AG10803 (cell line): Measurements from ENCODE around the gene TSPAN8.

Source experiments
- DNase-seq: peaks from one replicate; pipeline ENCODE4 v3.0.0; 2010; ENCODE audit warnings: low read depth
- H3K4me3 ChIP-seq: 2 replicates; pipeline ENCODE4 v1.5.1; 2011; ENCODE audit warnings: mild to moderate bottlenecking, low read length, control low read depth
- TF ChIP-seq, protein P1 (sequence below): conservative IDR thresholded peaks from 2 replicates; pipeline ENCODE4 v1.5.1; 2011; ENCODE audit warnings: mild to moderate bottlenecking, low read length, control low read depth, inconsistent platforms

Gene TSPAN8

GRCh38 chr12:71139153-71139735, 18.6 kb downstream of the TSPAN8 start:
- DNase-seq: no peak
- H3K4me3 ChIP-seq: no peak overlapping the region
- TF ChIP-seq, protein P1, sequence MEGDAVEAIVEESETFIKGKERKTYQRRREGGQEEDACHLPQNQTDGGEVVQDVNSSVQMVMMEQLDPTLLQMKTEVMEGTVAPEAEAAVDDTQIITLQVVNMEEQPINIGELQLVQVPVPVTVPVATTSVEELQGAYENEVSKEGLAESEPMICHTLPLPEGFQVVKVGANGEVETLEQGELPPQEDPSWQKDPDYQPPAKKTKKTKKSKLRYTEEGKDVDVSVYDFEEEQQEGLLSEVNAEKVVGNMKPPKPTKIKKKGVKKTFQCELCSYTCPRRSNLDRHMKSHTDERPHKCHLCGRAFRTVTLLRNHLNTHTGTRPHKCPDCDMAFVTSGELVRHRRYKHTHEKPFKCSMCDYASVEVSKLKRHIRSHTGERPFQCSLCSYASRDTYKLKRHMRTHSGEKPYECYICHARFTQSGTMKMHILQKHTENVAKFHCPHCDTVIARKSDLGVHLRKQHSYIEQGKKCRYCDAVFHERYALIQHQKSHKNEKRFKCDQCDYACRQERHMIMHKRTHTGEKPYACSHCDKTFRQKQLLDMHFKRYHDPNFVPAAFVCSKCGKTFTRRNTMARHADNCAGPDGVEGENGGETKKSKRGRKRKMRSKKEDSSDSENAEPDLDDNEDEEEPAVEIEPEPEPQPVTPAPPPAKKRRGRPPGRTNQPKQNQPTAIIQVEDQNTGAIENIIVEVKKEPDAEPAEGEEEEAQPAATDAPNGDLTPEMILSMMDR: no peak

GRCh38 chr12:71138011-71138410, 19.8 kb downstream of the TSPAN8 start:
- TF ChIP-seq, protein P1: no peak
- no peak overlapping the region for H3K4me3 ChIP-seq
- no peak for DNase-seq

DNA sequence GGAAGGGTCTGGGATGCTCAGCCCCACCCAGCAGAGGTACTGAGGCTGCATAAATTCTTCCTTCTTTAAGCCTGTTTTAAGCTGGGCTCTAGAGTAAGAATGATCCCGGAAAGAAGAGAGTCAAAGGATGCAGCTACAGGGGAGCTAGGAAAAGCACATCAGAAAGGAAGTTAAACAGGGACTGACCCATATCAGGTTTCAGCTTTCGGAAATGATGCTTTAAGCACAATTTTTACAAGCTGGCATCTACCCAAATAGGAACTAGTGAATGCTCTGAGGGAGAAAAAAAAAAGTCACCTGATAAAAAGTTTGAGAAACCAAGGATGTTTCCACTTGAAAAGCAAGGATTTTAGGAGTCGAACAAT, 22.0 kb downstream of the TSPAN8 start:
- DNase-seq: no peak
- TF ChIP-seq, protein P1: no peak
- H3K4me3 ChIP-seq: no peak overlapping the region

DNA sequence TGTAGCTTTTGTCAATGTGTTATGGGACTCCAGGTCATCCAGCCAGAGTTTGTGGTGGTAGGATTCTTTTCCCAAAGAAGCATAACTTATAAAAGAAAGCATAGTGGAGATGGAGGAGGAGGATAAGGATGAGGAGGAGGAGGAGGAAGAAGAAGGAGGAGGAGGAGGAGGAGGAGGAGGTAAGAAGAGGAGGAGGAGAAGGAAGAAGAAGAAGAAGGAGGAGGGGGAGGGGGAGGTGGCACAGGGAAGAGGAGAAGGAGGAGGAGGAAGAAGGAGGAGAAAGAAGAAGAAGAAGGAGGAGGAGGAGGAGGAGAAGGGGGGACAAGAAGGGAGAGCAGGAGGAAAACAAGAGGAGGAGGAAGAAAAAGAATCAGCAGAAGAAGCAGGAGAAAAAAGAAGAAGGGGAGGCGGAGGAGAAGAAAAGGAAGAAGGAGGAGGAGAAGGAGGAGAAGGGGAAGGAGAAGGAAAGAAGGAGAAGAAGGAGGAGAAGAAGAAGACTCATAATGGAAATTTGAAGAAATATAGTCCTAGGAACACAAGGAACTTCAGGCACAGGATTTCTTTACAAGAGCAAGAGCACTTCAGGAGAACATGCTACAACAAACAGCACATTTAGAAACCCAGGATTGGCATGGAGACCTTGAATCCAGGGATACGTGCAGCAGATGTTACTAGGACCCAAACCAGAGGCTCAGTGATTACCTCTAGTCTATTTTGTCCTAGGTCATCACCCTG, 22.6 kb downstream of the TSPAN8 start:
- TF ChIP-seq, protein P1: no peak
- no peak for DNase-seq

DNA sequence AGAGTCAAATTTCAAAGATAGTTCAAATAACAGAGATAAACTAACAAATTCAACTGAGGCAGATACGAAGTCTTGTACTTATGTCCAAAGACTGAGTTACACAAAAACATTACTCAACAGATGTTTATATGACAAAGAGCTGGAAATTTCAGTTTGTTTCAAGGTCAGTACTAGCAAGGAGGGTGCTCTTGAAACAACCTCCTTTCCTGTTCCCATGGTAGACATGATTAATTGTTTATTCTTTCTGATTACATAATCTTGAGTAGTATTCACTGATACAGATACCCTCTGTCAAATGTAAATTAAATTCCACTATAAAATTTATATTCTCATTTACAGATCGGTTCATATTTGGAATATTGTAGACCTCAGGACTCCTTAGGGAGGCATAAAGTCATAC, 23.4 kb downstream of the TSPAN8 start:
- no peak for DNase-seq
- no peak overlapping the region for H3K4me3 ChIP-seq
- TF ChIP-seq, protein P1: no peak

More for the DNA sequence above, 22.6 kb downstream of the TSPAN8 start:
- H3K4me3 ChIP-seq: no peak overlapping the region

DNA sequence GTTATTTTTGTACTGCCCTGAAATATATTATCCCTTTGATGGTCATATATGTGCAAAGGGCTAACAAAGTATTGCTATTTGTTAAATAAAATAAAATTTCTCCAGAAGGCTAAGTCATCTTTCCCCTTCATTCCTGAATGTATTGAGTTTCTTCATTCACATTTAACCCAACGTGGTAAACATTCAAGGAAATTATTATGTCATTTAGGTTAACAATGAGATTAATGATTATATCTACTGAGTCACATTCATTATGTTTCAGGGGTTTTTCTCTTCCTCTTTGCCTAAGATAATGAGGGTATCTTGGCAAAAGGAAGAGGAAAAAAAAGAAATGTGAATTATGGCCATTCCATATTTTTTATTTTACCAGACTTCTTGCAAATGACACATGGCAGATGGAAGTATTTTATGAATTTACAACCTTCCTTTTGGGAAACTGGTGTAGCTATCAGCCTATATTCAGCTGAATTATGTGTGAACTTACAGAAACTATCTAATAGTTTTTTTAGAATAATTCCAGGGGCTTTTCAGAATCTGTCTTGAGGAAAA, 27.2 kb downstream of the TSPAN8 start:
- no peak for DNase-seq
- H3K4me3 ChIP-seq: no peak overlapping the region
- TF ChIP-seq, protein P1: no peak

- H3K4me3 ChIP-seq: no peak overlapping the region
- no peak for DNase-seq
- TF ChIP-seq, protein P1: no peak
Observed at GRCh38 chr12:71129364-71129763, 28.4 kb downstream of the TSPAN8 start.
